ENCODE measurements around the gene NOC4L. TPM values are rescaled to one million over a fixed set of nuclear protein-coding genes. Genes with fewer than 3 reads are reported as not detected.

NOC4L gene
- polyA plus RNA-seq, 1 donor: 9.8 TPM

GRCh38 chr12:132197581-132198354 is 53.5 kb downstream of the NOC4L start:
- no peak for DNase-seq (ENCODE audit: low read depth)

GRCh38 chr12:132199101-132199500 is 54.8 kb downstream of the NOC4L start:
- DNase-seq (ENCODE audit: low read depth): no peak

GRCh38 chr12:132199526-132200319 is 55.5 kb downstream of the NOC4L start:
- DNase-seq (ENCODE audit: low read depth): no peak

- no peak for DNase-seq (ENCODE audit: low read depth)
Observed at GRCh38 chr12:132200800-132201199, 56.5 kb downstream of the NOC4L start.

- no peak for DNase-seq (ENCODE audit: low read depth)
Observed at GRCh38 chr12:132201391-132202120, 57.3 kb downstream of the NOC4L start.

Other genes with a start within 250 kb of the NOC4L start
- 24.8 TPM for gene ULK1, start 249.8 kb upstream of the NOC4L start, polyA plus RNA-seq (ENCODE audit: insufficient read length)
- 12.2 TPM for gene PUS1, start 215.2 kb upstream of the NOC4L start, polyA plus RNA-seq (ENCODE audit: insufficient read length)
- 21.2 TPM for gene EP400, start 194.5 kb upstream of the NOC4L start, polyA plus RNA-seq (ENCODE audit: insufficient read length)
- gene DDX51, start 138 bp upstream of the NOC4L start, polyA plus RNA-seq (ENCODE audit: insufficient read length): 12.9 TPM
- 1.7 TPM for gene GALNT9, start 185.1 kb downstream of the NOC4L start, polyA plus RNA-seq (ENCODE audit: insufficient read length)